Central memory CD8-positive, alpha-beta T cell (primary cell): Measurements from ENCODE around the gene LANCL1.

Experiments
- ATAC-seq: fragments of 150-1000 bp; cut with Tn5 transposase; replicated peaks from 2 replicates; pipeline ENCODE4 v1.10.0; 2022; ENCODE audit warnings: mild to moderate bottlenecking, moderate FRiP score, moderate number of reproducible peaks; ENCODE audit not compliant: poor library complexity, severe bottlenecking; ENCODE audit errors: extremely low read depth
- DNase-seq, 2 donors: peaks; one replicate each; pipeline ENCODE4 v3.0.0; 2021; ENCODE audit warnings: low spot score in 2 of 2
- H3K27ac Mint-ChIP-seq: one replicate; pipeline ENCODE4 v1.8.0; 2022; ENCODE audit warnings: low read depth, mild to moderate bottlenecking, moderate library complexity, mixed read lengths
- H3K27me3 Mint-ChIP-seq: one replicate; pipeline ENCODE4 v1.8.0; 2022; ENCODE audit warnings: mixed read lengths
- H3K36me3 Mint-ChIP-seq: one replicate; pipeline ENCODE4 v1.8.0; 2022; ENCODE audit warnings: mild to moderate bottlenecking, moderate library complexity, mixed read lengths; ENCODE audit not compliant: insufficient read depth
- H3K4me1 Mint-ChIP-seq: one replicate; pipeline ENCODE4 v1.8.0; 2022; ENCODE audit warnings: mixed read lengths
- H3K4me3 Mint-ChIP-seq: one replicate; pipeline ENCODE4 v1.8.0; 2022; ENCODE audit warnings: mild to moderate bottlenecking, moderate library complexity, mixed read lengths
- H3K9me3 Mint-ChIP-seq: one replicate; pipeline ENCODE4 v1.8.0; 2022; ENCODE audit warnings: mixed read lengths

LANCL1 gene

DNA sequence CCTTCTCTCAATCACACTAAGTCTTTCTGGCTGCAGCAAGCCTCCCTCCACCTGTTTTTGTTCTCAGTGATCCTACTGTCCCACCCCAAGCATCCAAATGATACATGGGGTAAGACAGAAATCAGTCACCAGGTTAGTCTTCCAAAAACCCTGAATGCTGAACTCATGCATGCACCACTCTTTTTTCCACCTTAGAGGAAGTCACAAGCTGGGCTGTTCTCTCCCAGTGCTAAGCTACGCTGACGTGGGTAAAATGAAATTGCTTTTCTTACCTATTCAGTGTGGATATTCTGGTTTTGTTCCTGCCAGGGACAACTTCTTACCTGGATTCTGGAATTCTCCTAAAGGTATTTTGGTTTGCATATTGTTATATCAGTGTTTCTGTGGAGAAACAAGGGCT is 54.2 kb downstream of the LANCL1 start:
- ATAC-seq, result no peak
- Mint-ChIP-seq H3K9me3 (peaks cover 19% of the 10 kb centered on the region), H3K27me3 (peaks cover 42% of the 10 kb centered on the region)

DNA sequence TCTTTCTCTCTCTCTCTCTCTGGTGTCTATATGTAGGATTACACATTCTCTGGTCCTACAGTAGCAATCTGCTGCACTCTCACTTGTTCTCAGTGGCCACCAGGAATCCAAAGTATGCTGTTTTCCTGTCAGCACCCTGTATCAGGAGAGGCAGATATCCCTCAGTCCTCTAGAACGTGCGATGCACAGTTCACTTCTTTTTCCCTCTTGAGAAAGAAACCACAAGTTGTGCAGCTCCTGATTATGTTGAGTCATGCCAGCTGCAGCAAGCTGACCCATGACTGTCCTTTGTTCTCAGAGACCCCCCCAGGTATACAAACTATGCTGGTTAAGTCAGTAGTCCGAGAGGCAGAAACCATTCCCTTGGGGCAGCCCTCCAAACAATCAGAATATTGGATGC is 54.6 kb downstream of the LANCL1 start:
- H3K4me3 Mint-ChIP-seq, result no peak overlapping the region
- H3K36me3 Mint-ChIP-seq, result no peaks in the 10 kb centered on the region
- H3K4me1 Mint-ChIP-seq, result no peaks in the 10 kb centered on the region
- no peak overlapping the region for H3K27ac Mint-ChIP-seq
- no peak for DNase-seq
- ATAC-seq, result no peak
- peaks cover 16% of the 10 kb centered on the region for H3K9me3 Mint-ChIP-seq
- H3K27me3 Mint-ChIP-seq, result peaks cover 42% of the 10 kb centered on the region

More for the DNA sequence above, 54.2 kb downstream of the LANCL1 start:
- Mint-ChIP-seq H3K27ac (no peak overlapping the region), H3K4me3 (no peak overlapping the region), H3K4me1 (no peaks in the 10 kb centered on the region), H3K36me3 (no peaks in the 10 kb centered on the region)
- DNase-seq, result no peak

DNA sequence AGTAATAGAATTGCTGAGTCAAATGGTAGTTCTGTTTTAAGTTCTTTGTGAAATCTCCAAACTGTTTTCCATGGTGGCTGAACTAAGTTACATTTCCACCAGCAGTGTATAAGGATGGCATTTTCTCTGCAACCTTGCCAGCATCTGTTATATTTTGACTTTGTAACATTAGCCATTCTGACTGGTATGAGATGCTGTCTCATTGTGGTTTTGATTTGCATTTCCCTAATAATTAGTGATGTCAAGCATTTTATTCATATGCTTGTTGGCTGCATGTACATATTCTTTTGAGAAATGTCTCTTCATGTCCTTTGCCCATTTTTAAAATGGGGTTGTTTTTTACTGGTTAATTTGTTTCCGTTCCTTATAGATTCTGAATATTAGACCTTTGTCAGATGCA is 63.9 kb downstream of the LANCL1 start:
- Mint-ChIP-seq H3K4me3 (no peak overlapping the region), H3K9me3 (peaks cover 8% of the 10 kb centered on the region), H3K27ac (no peak overlapping the region), H3K4me1 (no peaks in the 10 kb centered on the region), H3K36me3 (no peaks in the 10 kb centered on the region), H3K27me3 (peaks cover 20% of the 10 kb centered on the region)
- DNase-seq (no peak), ATAC-seq (no peak)

DNA sequence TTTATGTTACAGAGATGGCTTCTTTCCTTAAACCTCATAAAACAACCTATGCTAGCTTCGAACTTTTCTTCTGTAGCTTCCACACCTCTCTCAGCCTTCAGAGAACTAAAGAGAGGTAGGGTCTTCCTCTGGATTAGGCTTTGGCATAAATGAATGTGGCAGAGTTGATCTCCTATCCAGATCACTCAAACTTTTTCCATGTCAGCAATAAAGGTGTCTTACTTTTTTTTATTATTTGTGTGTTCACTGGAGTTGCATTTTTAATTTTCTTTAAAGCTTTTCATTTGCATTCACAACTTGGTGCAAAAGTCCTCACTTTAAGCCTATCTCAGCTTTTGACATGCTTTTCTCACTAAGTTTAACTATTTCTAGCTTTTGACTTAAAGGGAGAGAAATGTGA is 66.0 kb downstream of the LANCL1 start:
- Mint-ChIP-seq H3K27ac (no peak overlapping the region), H3K27me3 (peaks cover 30% of the 10 kb centered on the region), H3K4me3 (no peak overlapping the region), H3K4me1 (no peaks in the 10 kb centered on the region), H3K9me3 (peaks cover 8% of the 10 kb centered on the region), H3K36me3 (no peaks in the 10 kb centered on the region)
- no peak for ATAC-seq
- no peak for DNase-seq

DNA sequence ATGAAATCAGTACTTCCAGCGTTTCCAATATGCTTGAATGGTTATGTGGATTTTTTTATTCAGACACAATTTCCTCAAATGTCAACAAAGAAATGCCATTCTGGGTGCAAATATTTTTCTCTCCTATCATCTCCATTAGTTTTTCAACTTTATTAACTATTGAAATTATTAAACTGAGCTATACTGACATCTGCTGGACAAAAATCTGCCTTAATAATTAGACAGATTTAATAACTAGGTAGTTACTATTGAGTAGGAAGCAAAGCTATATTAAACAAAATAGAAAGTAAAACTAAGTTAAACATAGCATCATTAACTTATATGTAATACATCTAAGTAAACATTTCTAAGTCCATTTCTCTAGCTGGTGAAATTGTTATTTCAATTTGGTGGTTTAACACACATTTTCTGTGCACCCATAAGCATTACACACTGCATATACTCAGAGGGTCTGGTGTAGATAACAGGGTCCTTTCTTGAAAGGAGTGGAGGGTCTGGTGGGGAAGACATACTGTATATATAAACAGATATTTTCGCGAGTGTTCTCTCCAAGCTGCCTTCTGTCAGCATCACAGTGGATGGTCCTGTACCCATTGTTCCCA is 77.0 kb downstream of the LANCL1 start:
- Mint-ChIP-seq H3K36me3 (no peaks in the 10 kb centered on the region), H3K9me3 (no peaks in the 10 kb centered on the region), H3K4me3 (no peak overlapping the region), H3K27me3 (peaks cover 36% of the 10 kb centered on the region), H3K27ac (no peak overlapping the region), H3K4me1 (no peaks in the 10 kb centered on the region)
- DNase-seq, result no peak
- ATAC-seq, result no peak

DNA sequence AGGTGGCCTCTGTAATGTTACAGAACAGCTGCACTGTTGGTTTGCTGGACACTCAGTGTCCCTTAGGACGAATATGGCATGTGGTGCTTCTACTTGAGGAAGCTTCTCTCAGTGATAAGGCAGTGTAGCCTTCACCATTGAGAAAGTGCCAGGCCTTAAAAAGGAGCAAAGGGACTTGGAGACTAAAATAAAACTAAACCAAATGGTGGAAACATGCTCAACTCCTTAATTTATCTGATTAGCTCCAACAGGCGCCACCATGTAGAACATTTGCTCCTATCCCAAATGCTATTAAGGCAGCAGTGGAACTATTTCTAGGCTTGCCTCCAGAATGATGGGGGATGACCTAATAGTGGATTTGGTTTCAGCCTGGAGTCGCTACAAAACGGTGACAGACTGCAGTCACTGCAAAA is 84.1 kb downstream of the LANCL1 start:
- H3K27ac Mint-ChIP-seq, result no peak overlapping the region
- no peak overlapping the region for H3K4me3 Mint-ChIP-seq
- no peak for ATAC-seq

DNA sequence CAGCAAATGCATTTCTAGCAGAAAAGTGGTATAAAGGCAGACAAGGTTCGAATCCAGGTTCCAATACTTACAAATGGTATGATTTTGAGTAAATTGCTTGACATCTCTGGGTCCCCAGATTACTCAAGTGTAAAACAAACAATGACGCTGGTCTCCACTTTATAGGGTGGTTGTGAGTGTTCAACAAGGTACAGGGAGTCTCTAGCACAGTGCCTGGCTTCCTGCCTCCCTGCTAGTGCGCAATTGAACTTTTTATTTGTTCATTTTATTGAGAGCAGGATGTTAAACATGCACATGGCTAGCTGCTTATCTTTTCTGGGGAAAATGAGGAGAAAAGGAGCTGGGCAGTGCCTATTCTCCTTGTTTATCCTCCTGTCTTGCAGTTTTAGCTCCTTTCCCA is 86.7 kb downstream of the LANCL1 start:
- H3K27me3 Mint-ChIP-seq, result peaks cover 7% of the 10 kb centered on the region
- H3K36me3 Mint-ChIP-seq, result no peaks in the 10 kb centered on the region
- DNase-seq (no peak), ATAC-seq (no peak)
- H3K4me3 Mint-ChIP-seq, result no peak overlapping the region
- no peaks in the 10 kb centered on the region for H3K4me1 Mint-ChIP-seq
- no peak overlapping the region for H3K27ac Mint-ChIP-seq
- H3K9me3 Mint-ChIP-seq, result no peaks in the 10 kb centered on the region

More for the DNA sequence above, 84.1 kb downstream of the LANCL1 start:
- Mint-ChIP-seq H3K36me3 (no peaks in the 10 kb centered on the region), H3K9me3 (no peaks in the 10 kb centered on the region), H3K27me3 (peaks cover 23% of the 10 kb centered on the region), H3K4me1 (no peaks in the 10 kb centered on the region)
- DNase-seq, result no peak

DNA sequence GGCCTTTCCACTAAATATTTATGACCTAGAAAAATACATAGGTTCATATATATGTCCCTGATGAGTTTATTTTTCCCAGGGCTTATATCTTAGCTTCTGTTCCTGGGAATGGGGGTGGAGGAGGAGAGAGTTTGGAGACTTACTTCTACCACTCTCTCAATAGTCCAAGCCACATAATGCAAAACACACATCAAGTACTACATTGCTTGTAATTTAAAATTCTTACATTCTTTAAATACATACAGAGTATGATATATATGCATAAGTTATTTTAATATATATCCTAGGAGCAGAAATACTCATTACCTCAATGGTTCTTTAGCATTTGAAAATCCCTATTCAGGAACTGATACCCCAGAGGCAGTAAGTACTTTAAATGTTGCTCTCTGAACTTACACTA is 88.4 kb downstream of the LANCL1 start:
- H3K27ac Mint-ChIP-seq, result no peak overlapping the region
- no peak overlapping the region for H3K4me3 Mint-ChIP-seq
- ATAC-seq (no peak), DNase-seq (no peak)
- peaks cover 19% of the 10 kb centered on the region for H3K27me3 Mint-ChIP-seq
- H3K4me1 Mint-ChIP-seq, result no peaks in the 10 kb centered on the region
- no peaks in the 10 kb centered on the region for H3K9me3 Mint-ChIP-seq
- no peaks in the 10 kb centered on the region for H3K36me3 Mint-ChIP-seq

DNA sequence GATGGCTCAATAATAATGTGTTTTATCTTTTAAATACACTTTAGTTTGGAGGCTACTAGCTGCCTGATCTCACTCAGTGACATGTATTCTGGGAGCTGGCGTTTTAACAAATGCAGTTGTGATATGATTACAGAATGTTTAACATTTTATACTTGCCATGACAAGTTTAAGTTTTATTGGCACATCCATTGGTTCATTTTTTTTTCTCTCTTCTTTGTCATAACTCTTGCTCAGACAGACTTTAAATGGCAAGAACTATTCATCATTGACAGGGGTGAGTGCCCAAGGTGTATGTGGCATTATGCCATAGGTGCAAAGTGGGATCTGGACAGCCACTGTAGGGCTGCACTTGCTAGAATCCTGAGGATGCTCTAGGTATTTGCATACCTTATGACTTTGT is 89.5 kb downstream of the LANCL1 start:
- H3K36me3 Mint-ChIP-seq, result no peaks in the 10 kb centered on the region
- ATAC-seq (no peak), DNase-seq (no peak)
- peaks cover 30% of the 10 kb centered on the region for H3K27me3 Mint-ChIP-seq
- no peaks in the 10 kb centered on the region for H3K9me3 Mint-ChIP-seq
- no peak overlapping the region for H3K27ac Mint-ChIP-seq
- no peaks in the 10 kb centered on the region for H3K4me1 Mint-ChIP-seq
- H3K4me3 Mint-ChIP-seq, result no peak overlapping the region
